Upper lobe of right lung (tissue), 1 donor: ENCODE data around the gene FYN. TPM values are rescaled to one million over a fixed set of nuclear protein-coding genes. Genes with fewer than 3 reads are reported as not detected.
"Not testable (repeated sequence)": the region's sequence is repeated elsewhere in the genome, so short reads cannot be mapped to it uniquely, and the experiment has no call there.

Source experiments
- ATAC-seq: fragments of 200-7000 bp; cut with Tn5 transposase; one replicate; pipeline ENCODE4 v1.9.1; 2020; ENCODE audit warnings: mild to moderate bottlenecking, moderate library complexity
- DNase-seq: peaks from one replicate; pipeline ENCODE4 v3.0.0-alpha.2; 2020
- H3K27ac ChIP-seq: fragments of 200-600 bp; one replicate; pipeline ENCODE4 v1.8.0; 2022
- H3K27me3 ChIP-seq: fragments of 200-600 bp; one replicate; pipeline ENCODE4 v1.8.0; 2022; ENCODE audit warnings: mild to moderate bottlenecking
- H3K36me3 ChIP-seq: fragments of 200-600 bp; one replicate; pipeline ENCODE4 v1.8.0; 2022
- H3K4me1 ChIP-seq: fragments of 200-600 bp; one replicate; pipeline ENCODE4 v1.8.0; 2022
- H3K4me3 ChIP-seq: fragments of 200-600 bp; one replicate; pipeline ENCODE4 v1.8.0; 2022; ENCODE audit warnings: mild to moderate bottlenecking
- H3K9me3 ChIP-seq: fragments of 200-600 bp; one replicate; pipeline ENCODE4 v1.8.0; 2022
- intact Hi-C: fragments of 100-400 bp; cut with DNase I; formaldehyde crosslinking; loops from one replicate; pipeline ENCODE4 v1.11.0; 2022
- total RNA-seq: library from RNA; stranded (reverse); fragmentation: NEBNext Ultra II Directional; extraction: Animal tissue kit (Norgen Biotek cat#: 25700); gene quantifications from one replicate; pipeline ENCODE4 v1.2.1, GENCODE V29; 2021
- TF ChIP-seq, protein P1 (sequence below): fragments of 200-600 bp; IDR thresholded peaks from one replicate; pipeline ENCODE4 v1.8.0; 2022; ENCODE audit warnings: antibody characterized with exemption
- donor health status: DM: no; HTN: yes; CAD: no; lungs with severe emphysema.

The FYN gene
- total RNA-seq, 1 donor from 2014 or later: 115 TPM

DNA sequence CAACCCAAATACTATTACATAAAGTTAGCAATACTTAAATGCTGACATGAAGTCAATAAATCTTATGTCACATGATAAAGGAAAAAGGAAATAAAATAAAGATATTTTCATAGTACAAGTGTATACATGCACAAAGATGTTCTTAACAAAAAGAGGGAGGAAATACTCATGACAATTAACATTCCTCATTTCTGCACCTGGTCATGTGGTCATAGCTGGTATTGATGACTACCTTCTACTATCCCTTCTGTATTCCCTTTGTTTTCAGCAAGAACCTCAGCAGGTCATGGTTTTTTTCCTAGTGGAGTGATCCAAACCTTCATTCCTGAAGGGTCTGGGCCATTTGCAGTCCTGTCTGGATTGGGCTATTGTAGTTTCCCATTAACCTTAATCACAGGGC, 43.5 kb upstream of the FYN start:
- Histone ChIP-seq H3K27ac (no peak overlapping the region), H3K4me1 (no peaks in the 10 kb centered on the region), H3K36me3 (no peaks in the 10 kb centered on the region), H3K4me3 (no peak overlapping the region), H3K9me3 (no peaks in the 10 kb centered on the region), H3K27me3 (no peaks in the 10 kb centered on the region)
- TF ChIP-seq, protein P1, sequence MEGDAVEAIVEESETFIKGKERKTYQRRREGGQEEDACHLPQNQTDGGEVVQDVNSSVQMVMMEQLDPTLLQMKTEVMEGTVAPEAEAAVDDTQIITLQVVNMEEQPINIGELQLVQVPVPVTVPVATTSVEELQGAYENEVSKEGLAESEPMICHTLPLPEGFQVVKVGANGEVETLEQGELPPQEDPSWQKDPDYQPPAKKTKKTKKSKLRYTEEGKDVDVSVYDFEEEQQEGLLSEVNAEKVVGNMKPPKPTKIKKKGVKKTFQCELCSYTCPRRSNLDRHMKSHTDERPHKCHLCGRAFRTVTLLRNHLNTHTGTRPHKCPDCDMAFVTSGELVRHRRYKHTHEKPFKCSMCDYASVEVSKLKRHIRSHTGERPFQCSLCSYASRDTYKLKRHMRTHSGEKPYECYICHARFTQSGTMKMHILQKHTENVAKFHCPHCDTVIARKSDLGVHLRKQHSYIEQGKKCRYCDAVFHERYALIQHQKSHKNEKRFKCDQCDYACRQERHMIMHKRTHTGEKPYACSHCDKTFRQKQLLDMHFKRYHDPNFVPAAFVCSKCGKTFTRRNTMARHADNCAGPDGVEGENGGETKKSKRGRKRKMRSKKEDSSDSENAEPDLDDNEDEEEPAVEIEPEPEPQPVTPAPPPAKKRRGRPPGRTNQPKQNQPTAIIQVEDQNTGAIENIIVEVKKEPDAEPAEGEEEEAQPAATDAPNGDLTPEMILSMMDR: no peak
- intact Hi-C loops: no loop called here
- ATAC-seq (no peak), DNase-seq (no peak)

DNA sequence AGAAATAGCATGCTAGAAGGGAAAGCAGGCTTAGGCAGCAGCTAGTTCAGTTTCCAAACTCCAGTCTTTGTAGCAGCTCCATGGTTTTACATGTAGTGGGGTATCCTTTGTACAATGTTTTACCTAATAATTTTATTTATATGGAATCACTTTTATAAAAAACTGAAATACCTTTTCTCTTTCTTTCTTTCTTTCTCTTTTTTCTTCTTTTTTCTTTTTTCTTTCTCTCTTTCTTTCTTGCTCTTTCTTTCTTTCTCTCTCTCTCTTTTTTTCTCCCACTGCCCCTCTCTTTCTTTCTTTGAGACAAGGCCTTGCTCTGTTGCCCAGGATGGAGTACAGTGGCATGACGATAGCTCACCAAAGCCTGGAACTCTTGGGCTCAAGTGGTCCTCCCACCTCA, 41.4 kb upstream of the FYN start:
- ATAC-seq: no peak
- Histone ChIP-seq H3K36me3 (no peaks in the 10 kb centered on the region), H3K27me3 (no peaks in the 10 kb centered on the region), H3K4me1 (no peaks in the 10 kb centered on the region), H3K9me3 (no peaks in the 10 kb centered on the region), H3K27ac (no peak overlapping the region), H3K4me3 (no peak overlapping the region)
- TF ChIP-seq, protein P1: no peak
- DNase-seq: no peak
- intact Hi-C loops: no loop called here

DNA sequence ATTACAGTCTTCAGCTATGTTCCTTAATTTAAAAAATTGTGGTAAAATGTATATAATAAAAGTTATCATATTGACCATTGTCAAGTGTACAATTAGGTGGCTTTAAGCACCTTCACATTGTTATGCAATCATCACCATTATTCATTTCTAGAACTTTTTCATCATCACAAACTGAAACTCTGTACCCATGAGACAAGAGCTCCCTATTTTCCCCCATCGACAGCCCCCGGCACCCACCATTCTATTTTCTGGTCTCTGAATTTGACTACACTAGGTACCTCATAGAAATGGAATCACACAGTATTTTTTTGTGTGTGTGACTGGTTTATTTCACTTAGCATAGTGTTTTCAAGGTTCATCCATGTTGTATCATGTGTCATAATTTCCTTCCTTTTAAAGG, 39.7 kb upstream of the FYN start:
- DNase-seq (no peak), ATAC-seq (no peak)
- H3K9me3 ChIP-seq: no peaks in the 10 kb centered on the region
- H3K4me1 ChIP-seq: no peaks in the 10 kb centered on the region
- intact Hi-C loops: no loop called here
- no peak overlapping the region for H3K27ac ChIP-seq
- no peaks in the 10 kb centered on the region for H3K27me3 ChIP-seq
- TF ChIP-seq, protein P1: no peak
- H3K36me3 ChIP-seq: no peaks in the 10 kb centered on the region
- no peak overlapping the region for H3K4me3 ChIP-seq

DNA sequence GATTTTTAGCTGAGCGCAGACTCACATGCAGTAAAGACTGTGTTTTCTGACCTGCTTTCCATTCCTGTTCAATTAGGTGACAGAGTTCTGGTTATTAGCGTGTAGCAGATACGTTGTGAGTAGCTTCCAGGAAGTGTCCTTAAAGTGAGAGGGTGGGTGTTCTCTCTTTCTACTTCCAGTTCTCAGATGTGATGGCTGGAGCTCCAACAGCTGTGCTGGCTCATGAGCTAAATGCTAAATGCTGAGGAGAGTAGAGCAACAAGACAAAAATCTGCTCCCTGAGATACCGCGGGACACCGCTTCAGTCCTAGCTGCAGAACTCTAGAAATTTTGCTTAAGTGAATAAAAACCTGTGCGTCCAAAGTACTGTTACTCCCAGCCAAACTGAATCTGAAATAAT, 38.2 kb upstream of the FYN start:
- DNase-seq: no peak
- H3K27me3 ChIP-seq: no peaks in the 10 kb centered on the region
- no peak overlapping the region for H3K4me3 ChIP-seq
- ATAC-seq: no peak
- H3K9me3 ChIP-seq: no peaks in the 10 kb centered on the region
- TF ChIP-seq, protein P1: no peak
- no peaks in the 10 kb centered on the region for H3K4me1 ChIP-seq
- intact Hi-C loops: no loop called here
- no peaks in the 10 kb centered on the region for H3K36me3 ChIP-seq
- no peak overlapping the region for H3K27ac ChIP-seq

DNA sequence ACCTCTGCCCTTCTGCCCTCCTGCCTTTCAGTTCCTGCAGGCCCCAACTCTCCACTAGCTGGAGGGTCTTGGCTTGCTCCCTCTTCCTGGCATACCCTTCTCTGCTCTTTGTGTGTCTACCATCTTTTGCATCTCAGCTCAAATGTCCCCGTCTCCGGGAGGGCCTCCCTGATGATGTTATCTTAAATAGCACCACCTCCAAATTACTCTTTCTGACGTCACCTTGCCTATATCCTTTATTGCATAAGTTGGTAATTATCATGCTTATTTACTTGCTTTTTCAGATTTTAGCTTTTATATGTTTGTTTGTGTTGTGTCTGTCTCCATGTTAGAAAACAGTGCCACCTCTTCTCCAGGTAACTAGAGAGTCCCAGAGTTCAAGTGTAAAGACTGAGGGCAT, 36.0 kb upstream of the FYN start:
- H3K36me3 ChIP-seq: no peaks in the 10 kb centered on the region
- TF ChIP-seq, protein P1: no peak
- H3K4me3 ChIP-seq: no peak overlapping the region
- intact Hi-C loops: no loop called here
- no peaks in the 10 kb centered on the region for H3K9me3 ChIP-seq
- ATAC-seq: no peak
- H3K27me3 ChIP-seq: no peaks in the 10 kb centered on the region
- no peaks in the 10 kb centered on the region for H3K4me1 ChIP-seq
- H3K27ac ChIP-seq: no peak overlapping the region
- DNase-seq: no peak

DNA sequence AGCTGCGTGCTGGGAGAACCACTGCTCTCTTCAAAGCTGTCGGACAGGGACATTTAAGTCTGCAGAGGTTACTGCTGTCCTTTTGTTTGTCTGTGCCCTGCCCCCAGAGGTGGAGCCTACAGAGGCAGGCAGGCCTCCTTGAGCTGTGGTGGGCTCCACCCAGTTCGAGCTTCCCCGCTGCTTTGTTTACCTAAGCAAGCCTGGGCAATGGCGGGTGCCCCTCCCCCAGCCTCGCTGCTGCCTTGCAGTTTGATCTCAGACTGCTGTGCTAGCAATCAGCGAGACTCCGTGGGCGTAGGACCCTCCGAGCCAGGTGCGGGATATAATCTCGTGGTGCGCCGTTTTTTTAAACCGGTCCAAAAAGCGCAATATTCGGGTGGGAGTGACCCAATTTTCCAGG, 35.1 kb upstream of the FYN start:
- H3K4me3 ChIP-seq, H3K36me3 ChIP-seq, intact Hi-C loops, DNase-seq, H3K9me3 ChIP-seq, ATAC-seq, H3K27ac ChIP-seq, H3K4me1 ChIP-seq, H3K27me3 ChIP-seq: not testable (repeated sequence)
